Smooth muscle cell of the brain vasculature (primary cell): Measurements from ENCODE around the gene CDC25A.
"Not testable (repeated sequence)": the region's sequence is repeated elsewhere in the genome, so short reads cannot be mapped to it uniquely, and the experiment has no call there.

Source experiments
- DNase-seq: peaks from one replicate; pipeline ENCODE4 v3.0.0-alpha.2; 2012; ENCODE audit warnings: low read depth, low spot score

CDC25A gene

GRCh38 chr3:48141604-48142137 lies 46.5 kb downstream of the CDC25A start:
- no peak for DNase-seq

- no peak for DNase-seq
Observed at GRCh38 chr3:48140936-48141603, 47.1 kb downstream of the CDC25A start.

DNA sequence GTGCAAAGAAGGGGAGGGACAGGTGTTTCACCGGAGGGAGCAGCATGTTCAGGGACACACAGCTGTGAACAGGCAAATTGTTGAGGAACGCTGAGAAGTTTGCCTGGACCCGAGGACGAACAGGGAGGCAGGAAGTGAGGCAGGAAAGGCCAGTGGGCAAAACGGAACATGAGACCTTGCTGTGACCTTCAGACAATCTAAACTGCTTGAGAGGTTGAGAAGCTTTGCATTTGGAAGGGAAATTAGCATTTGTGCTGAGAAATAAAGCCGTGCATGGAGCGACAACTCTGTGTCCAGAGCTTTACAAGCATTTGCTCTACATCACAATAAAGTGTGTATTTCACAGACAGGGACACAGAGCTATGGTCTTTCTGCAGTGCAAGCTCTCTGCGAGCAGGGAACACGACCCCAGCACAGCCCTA lies 47.9 kb downstream of the CDC25A start:
- no peak for DNase-seq

DNA sequence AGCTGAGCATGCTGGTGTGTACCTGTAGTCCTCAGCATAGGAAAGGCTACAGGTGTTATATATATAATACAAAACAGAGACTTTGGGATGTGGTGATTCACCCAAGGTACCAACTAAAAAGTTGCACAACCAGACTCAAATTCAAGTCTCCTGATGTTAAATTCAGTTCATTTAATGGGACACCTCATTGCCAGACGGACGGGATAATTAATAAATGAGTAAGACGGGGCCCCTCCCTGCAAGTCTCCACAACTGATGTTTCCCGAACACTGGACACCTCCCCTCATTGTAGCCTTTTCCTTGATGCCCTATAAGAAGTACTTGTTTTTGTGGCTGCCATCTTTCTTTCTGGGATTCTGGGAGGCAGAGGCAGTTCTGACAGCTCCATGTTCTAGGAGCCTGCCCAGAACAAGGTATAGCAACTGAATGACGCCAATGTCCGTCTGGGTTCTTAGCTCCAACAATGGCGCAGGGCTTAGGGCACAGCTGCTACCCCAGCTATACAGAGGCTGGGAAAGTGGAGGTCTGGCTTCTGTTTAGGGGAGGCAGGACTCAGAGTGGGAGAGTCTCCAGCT lies 50.7 kb downstream of the CDC25A start:
- DNase-seq = no peak

DNA sequence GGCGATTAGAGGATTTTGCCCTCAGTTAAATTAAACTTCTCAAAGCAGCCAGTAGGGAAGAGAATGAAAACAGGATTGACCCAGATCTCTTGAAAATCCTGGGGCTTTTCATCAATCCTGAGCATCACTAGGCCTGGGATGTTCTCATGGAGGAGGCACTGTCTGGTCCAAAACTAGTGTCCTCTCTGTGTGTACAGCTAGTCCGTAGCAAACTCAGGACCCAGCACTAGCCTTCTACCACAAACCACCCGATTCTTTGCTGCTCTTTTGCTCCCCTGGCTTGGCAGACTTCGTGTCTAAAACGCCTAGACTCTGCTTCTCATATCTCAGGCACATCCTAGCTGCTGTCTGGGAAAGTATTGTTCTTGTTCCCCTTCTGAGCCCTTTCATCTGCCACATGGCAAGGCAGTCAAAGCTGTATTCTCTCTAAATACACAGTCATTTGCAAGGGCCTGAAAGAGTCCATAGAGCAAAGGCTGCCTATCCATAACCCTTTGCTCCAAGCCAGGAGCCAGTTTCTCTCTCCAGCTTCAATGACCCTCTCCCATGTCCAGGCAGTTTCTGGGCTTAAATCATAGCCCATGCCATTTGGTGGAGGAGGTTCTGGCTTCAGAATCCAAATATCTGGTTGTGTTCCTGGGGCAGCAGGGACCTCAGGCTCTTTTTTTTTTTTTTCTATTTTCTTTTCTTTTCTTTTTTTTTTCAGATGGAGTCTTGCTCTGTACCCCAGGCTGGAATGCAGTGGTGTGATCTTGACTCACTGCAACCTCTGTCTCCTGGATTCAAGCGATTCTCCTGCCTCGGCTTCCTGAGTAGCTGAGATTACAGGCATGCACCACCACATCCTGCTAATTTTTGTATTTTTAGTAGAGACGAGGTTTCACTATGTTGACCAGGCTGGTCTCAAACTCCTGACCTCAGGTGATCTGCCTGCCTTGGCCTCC lies 52.4 kb downstream of the CDC25A start:
- DNase-seq = no peak

GRCh38 chr3:48130321-48130904 lies 57.8 kb downstream of the CDC25A start:
- peak; percentile 91 for DNase-seq

GRCh38 chr3:48129921-48130320 lies 58.3 kb downstream of the CDC25A start:
- no peak for DNase-seq

GRCh38 chr3:48128774-48129173 lies 59.4 kb downstream of the CDC25A start:
- DNase-seq = no peak

GRCh38 chr3:48125886-48126622 lies 62.2 kb downstream of the CDC25A start:
- no peak for DNase-seq

DNA sequence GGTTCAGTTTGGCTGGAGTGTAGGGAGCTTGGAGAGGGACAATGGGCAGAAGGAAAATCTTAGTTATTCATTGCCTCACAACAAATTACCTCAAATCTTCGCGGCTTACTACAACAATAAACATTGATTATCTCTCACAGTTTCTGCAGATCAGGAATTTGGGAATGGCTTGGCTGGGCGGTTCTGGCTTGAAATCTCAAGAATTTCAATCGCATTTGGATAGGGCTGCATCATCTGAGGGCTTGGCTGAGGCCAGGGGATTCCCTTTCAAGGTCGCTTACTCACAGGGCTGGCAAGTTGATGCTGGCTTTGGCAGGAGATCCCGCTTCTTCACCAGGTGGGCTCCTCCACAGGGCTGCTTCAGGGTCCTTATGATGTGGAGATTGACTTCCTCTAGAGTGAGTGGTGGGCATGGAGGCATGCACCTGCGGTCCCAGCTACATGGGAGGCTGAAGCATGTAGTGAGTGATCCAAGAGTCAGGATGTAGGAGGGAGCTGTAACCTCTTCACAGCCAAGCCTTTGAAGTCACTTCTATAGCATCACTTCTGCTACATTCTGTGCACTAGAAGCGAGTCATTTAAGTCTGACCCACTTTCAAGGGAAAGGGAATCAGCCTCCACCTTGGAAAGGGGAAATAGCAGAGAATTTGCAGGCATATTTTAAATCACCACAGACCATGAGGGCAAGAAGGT lies 63.1 kb downstream of the CDC25A start:
- no peak for DNase-seq

DNA sequence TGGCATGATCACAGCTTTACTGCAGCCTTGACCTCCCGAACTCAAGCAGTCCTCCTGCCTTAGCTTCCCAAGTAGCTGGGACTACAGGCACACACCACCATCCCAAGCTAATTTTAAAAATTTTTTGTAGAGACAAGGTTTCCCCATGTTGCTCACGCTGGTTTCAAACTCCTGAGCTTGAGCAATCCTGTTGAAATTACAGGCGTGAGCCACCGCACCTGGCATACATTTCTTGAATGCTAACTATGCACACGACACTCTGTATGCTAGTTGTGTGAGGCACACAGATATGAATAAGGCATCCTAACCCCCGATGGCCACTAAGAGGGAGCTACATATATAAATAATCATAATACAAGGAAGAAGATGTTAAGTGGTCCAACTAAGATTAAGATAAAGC lies 64.9 kb downstream of the CDC25A start:
- no peak for DNase-seq

DNA sequence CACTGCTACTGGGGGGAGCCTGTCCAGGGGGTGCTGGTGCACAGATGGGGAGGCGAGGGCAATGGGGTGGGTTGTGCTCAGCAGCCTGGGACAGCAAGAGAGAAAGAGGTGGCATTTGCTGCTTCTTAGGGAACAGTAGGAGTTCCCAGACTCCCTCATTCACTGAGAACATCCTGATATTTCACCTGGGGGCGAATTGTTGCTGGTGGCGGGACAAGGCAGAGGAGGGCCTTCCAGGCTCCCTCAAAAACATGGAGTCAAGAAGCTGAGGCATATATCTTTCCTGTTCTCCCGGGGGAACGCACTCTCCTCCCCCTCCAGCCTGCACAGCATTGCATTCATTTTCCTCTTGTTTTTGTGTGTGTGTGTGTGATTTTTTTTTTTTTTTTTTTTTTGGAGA lies 65.7 kb downstream of the CDC25A start:
- no peak for DNase-seq

GRCh38 chr3:48120223-48120622 lies 68.0 kb downstream of the CDC25A start:
- DNase-seq = no peak

GRCh38 chr3:48119505-48120193 lies 68.6 kb downstream of the CDC25A start:
- DNase-seq = no peak

DNA sequence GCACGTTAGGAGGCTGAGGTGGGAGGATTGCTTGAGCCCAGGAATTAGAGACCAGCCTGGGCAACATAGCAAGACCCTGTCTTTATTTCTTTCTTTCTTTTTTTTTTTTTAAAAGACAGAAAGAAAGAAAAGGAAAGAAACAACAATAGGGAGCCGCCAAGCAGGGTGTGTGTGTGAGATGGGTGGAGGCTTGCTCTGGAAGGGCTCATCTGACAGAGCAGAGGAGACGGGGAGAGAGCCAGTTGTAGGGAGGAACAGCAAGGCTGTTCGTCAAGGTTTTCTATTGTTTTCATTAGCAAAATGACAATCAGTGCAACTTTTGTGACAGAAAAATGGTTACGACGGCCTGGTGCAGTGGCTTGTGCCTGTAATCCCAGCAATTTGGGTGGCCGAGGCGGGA lies 69.3 kb downstream of the CDC25A start:
- DNase-seq = no peak

DNA sequence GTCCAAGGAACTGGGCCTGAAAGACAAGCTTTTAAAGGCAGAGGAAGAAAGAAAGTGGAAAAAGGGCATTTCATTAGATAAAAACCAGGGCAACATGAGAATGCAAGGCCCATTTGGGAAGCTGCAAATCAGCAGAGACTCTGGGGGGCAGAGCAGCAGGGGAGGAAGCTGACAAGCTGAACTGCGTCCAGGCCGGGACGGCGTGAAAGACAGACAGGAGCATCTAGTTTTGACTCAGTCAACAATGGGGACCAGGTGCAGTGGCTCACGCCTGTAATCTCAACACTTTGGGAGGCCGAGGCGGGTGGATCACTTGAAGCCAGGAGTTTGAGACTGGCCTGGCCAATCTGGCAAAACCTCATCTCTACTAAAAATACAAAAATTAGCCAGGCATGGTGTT lies 69.9 kb downstream of the CDC25A start:
- no peak for DNase-seq

- no peak for DNase-seq
Observed at GRCh38 chr3:48112813-48113212, 75.4 kb downstream of the CDC25A start.

GRCh38 chr3:48112108-48112791 lies 76.0 kb downstream of the CDC25A start:
- not testable (repeated sequence) for DNase-seq

GRCh38 chr3:48110463-48110862 lies 77.8 kb downstream of the CDC25A start:
- DNase-seq = no peak
